Heart left ventricle (tissue), 13 donors: ENCODE results near the gene ZNF699.

Experiments used
- CTCF ChIP-seq, 12 donors: fragments of 200-600 bp; sonication (generic) in 4 of 12; IDR thresholded peaks; one replicate each; pipeline versions ENCODE4 v1.5.0 to v1.8.0; 2018 to 2022; ENCODE audit warnings: antibody characterized with exemption in 12 of 12, mild to moderate bottlenecking in 5 of 12
- POLR2A ChIP-seq, 2 donors: fragments of 450-650 bp; IDR thresholded peaks; one replicate each; pipeline ENCODE4 v1.6.1; 2017; ENCODE audit warnings: antibody characterized with exemption in 2 of 2, mild to moderate bottlenecking in 2 of 2, moderate library complexity in 2 of 2
- donor health status: ischemic (EF 13 %, LVEDD 7.1; RV severe dilation, severe dysfunction).
- donor health status: DM: no; HTN: yes; CAD: no.
- donor health status: DM: no; HTN: no; CAD: no.
- donor health status: ischemic (EF 25% LVEDD 6.9; RV normal size, moderate dysfunction).
- donor health status: ischemic (EF 25% LVEDD 5.7; RV mildly dilated, moderate dysfunction).
- donor health status: ischemic (EF 35%, LVEDD 5.7; RV mildly dilated, moderate dysfunction).
- donor health status: nonischemic (EF 11% LVEDD 7.7; RV severe dilation, severe dysfunction).
- donor health status: DM: yes; HTN: yes; CAD: no.
- donor health status: PGD.
- donor health status: ischemic (EF 29% LVEDD 5.4; RV normal size, mild dysfunction).
- donor health status: nonischemic (EF 23%, LVEDD 6.1; RV moderate dilation, normal function).

- TF ChIP-seq CTCF (IDR thresholded peaks at IDR 0.05) (no peak), POLR2A (IDR thresholded peaks at IDR 0.05) (no peak)
These were observed 1.4 kb downstream of the ZNF699 start for GRCh38 chr19:9308091-9308770.
